NCI-H2196 treated with DMSO at 0.1 percent for 48 hours (cell line): ENCODE data around the gene BCAR1.
"Not testable (repeated sequence)": the region's sequence is repeated elsewhere in the genome, so short reads cannot be mapped to it uniquely, and the experiment has no call there.

Source experiments
- DNase-seq: peaks from one replicate; lab custom pipeline; 2025; ENCODE audit not compliant: unreplicated experiment; lab: John Stamatoyannopoulos, UW

The BCAR1 gene

DNA sequence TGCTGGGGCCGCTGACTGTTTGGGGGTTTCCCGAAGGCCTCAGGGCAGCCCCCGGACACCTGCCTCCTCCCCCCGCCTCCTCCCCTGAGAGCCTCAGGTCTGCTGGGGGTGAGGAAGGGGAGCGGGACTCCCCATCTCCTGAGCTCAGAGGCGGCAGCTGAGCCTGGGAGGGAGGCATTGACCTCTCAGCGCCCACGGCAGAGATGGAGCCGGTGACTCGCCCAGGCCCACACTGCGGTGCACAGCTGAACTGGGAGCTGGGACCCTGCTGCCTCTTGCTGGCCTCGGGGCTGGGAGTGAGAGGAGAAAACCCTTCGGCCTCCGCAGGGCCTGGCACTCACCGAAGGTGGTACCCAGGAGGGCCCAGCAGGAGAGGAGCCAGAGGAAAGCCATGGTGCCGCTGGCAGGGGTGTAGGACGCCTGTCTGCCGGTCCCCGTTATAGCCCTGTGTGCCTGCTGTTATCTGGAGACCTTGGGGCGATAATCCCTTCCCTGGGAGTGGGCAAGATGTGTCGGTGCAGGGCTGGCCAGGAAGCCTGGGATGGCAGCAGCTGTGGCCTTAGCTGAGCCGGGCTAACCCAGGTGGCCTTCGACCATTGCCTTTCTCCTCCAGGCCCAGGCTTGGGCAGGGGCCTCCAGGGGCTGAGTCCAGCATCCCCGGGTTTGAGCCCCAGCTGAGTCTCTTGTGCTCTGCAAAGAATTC, 44.5 kb downstream of the BCAR1 start, which contains the start of gene CTRB2:
CTRB2 (minus strand) TSS at position 413 of the 703 bp plus-strand sequence; CDS start at position 393, 20 bp downstream.
- no peak for DNase-seq

DNA sequence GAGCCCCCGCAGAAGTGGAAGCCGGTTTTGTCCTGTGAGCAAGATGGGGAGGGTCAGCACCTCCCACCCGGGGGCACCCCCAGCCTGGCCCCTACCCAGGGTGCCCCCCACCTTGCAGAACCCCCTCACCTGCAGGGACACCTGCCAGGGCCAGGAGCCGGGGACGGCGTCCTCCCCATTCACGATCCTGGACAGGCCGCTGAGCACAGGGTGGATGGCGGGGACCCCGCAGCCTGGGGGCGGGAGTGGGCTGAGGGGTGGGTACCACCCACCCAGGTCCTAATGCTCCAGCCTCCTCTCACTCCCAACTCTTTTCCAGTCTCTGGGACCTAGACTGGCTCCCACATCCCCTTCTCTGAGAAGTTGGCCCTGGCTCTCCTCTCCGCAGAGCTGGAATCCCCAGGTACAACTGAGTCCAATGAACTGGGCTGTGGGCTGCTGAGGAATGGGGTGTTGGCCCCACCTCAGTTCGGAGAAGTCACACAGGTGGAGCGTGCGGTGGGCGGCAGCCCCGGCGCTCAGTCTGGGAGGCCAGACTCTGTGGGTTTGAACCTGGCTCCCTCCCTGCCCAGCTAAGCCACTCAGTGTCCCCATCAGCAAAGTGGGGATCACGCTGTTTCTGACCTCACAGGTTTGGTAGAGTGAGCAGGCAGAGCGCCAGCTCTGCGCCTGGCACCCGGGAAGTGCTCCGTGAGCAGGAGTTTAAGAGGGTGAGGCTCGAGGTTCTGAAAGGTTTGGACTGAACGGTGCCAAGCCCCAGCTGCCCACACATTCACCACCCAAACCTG, 45.3 kb downstream of the BCAR1 start:
- not testable (repeated sequence) for DNase-seq

DNA sequence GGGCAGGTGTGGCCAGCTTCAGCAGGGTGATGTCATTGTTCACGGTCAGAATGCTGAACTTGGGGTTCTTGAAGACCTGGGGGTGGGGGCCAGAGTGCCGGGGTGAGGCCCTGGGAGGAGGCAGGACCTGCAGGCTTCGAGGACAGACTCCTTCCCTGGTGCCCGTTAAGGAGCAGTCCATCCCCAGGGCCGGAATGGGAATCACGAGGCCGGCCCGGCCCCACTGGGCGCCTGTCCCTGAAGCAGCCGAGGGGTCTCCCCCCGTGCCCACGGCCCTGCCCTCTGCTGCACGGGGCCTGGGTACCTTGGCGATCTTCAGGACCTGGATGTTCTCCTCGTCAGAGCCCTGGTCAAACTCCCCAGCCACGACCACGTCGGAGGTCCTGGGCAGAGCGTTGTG, 46.0 kb downstream of the BCAR1 start:
- not testable (repeated sequence) for DNase-seq

DNA sequence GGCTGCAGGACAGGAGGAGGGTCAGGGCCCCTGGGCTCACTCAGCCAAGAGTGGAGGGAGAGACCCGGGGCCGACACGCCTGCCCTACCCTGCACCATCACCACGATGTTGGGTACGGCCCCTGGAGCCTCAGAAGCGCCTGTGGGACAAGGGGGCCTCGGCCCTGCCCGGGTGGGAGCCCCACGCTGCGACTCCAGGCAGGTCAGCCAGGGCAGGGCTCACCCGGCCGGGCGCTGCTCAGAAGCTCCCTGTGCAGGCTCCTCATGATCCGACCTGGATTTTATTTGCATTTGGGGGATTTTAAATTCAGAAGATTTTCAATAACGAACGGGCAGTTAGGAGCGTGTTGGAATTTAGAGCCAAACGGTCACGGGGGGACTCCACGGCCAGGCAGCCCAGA, 46.5 kb downstream of the BCAR1 start:
- DNase-seq = not testable (repeated sequence)

DNA sequence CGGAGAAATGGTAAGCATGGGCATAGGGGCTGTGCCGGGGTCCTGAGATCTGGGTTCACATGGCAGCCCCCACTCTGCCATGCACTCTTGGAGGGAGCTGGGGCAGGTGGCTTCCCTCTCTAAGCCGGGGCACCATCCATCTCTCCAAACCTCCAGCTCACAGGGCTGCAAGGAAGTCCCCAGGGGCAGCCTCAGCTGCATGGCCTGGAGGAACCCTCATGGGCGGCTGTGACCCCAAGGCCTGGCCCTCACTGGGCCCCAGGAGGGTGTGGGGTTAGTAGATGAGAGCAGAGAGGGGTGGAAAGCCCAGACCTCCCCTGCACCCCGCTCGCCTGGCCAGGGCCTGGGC, 47.0 kb downstream of the BCAR1 start:
- no peak for DNase-seq

DNA sequence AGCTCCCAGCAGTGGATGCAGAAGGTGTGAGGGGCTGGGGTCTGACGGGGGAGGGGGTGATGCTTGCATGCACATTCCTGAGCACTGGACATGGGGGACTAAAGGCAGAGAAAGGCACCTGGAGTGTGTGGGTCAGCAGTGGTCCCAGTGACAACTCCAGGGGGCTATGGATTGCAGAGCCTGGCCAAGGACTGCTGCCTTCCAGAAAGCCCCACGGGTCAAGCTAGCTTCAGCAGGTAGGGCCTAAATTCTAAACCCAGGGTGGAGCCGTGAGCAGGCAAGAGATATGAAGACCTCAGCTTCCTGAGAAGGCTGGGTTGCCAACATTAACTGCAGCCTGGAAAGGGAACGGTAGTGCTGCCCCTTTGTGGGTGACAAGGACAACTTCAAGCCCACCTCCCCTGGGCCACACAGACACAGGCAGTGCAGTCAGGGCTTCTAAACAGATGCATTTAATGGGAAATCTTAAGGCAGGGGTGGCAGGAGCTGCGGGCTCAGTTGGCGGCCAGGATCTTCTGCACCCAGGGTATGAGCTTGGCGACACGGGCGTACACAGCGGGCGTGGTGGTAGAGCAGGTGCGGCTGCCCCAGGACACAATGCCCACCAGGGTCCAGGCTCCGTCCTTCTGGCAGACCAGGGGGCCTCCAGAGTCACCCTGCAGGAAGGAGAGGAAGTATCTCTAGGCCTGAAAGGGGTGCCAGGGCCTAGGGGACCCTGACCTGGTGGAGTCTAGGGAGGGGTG, 47.6 kb downstream of the BCAR1 start:
- DNase-seq = no peak

DNA sequence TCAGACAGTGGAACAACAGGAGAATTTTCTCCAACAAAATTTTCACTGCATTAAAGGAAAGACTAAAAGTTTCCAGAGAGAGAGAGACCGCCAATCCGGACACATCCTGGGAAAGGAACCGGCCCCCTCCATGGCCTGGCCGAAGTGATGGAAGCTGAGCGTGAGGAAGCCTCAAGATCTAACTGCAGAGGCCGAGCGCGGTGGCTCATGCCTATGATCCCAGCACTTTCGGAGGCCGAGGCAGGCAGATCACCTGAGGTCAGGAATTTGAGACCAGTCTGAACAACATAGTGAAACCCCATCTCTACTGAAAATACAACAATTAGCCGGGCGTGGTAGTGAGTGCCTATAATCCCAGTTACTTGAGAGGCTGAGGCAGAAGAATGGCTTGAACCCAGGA, 48.3 kb downstream of the BCAR1 start:
- no peak for DNase-seq

DNA sequence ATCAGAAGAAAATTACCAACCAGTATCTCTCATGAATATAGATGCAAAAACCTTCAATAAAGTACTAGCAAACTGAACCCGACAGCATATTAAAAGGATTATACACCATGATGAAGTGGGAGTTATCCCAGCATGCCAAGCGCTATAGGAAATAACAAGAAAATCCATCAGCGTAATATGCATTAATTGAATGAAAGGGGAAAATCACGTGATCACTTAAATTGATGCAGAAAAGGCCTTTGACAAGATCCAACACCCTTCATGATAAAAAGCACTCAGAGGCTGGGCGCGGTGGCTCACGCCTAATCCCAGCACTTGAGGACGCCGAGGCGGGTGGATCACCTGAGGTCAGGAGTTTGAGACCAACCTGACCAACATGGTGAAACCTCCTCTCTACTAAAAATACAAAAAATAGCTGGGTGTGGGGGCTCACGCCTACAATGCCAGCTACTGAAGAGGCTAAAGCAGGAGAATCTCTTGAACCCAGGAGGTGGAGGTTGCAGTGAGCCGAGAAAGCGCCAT, 49.3 kb downstream of the BCAR1 start:
- DNase-seq = no peak

DNA sequence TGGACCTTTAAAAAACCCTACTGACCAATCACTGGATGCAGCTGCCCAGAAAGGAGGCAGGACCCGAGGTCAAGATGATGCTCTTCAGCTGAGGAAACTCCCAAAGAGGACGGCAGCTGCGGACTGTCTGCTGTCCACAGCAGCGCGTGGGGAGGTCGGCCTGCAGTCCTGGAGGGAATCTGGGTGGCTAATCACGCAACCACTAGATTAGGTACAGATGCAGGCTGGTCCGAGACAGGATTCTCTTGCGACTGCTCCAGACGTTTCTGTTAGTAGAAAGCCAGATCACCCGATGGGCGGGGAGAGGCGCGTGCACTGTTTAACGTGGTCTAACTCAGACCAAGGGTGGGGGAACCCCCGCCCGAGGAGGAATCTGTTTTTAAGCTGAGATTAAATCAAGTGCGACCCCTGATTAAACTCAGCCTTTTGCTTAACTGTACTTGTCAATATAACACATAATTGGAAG, 53.3 kb downstream of the BCAR1 start:
- DNase-seq = no peak

DNA sequence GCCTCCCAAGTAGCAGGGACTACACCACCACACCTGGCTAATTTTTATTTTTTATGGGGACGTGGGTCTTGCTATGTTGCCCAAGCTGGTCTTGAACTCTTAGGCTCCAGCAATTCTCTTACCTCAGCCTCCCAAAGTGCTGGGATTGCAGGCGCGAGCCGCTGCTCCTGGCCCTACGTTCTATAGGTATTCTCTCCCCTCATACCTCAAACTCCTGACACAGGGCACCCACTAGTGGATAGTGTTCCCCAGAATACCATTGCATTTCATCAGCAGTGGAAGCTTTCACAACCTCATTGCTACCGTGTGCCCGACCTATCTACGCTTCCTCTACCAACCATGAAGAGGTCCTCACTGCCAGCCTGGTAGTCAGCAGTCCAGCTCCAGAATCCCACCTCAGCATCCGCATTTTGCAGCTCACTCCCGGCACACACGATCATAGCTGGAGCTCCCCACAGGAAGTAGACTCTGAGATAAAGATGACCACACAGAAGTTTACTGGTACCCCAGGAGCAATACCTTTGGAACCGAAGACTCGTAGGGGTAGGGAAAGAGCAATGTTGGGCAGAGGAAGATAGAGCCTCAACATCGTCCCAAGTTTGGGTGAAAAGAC, 53.8 kb downstream of the BCAR1 start:
- DNase-seq = no peak

DNA sequence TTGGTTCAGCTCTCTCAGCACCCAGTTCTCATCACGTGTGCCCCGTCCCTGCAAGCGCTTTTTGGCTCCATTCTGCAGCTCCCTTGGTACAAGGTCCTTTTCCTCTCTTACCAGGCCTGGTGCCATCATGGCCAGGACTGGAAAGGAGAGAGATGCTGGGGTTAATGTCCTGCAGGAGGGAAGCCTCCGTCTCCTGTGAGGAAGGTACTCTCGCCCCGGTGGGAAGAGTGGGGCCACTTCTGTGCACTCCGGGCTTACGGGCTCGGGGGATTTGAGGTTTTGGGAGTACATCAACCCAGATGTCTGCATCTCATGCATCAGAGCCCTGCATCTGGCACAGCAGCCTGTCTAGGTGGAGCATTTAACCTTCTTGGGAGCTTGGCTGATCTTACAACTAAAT, 54.6 kb downstream of the BCAR1 start:
- DNase-seq = no peak

DNA sequence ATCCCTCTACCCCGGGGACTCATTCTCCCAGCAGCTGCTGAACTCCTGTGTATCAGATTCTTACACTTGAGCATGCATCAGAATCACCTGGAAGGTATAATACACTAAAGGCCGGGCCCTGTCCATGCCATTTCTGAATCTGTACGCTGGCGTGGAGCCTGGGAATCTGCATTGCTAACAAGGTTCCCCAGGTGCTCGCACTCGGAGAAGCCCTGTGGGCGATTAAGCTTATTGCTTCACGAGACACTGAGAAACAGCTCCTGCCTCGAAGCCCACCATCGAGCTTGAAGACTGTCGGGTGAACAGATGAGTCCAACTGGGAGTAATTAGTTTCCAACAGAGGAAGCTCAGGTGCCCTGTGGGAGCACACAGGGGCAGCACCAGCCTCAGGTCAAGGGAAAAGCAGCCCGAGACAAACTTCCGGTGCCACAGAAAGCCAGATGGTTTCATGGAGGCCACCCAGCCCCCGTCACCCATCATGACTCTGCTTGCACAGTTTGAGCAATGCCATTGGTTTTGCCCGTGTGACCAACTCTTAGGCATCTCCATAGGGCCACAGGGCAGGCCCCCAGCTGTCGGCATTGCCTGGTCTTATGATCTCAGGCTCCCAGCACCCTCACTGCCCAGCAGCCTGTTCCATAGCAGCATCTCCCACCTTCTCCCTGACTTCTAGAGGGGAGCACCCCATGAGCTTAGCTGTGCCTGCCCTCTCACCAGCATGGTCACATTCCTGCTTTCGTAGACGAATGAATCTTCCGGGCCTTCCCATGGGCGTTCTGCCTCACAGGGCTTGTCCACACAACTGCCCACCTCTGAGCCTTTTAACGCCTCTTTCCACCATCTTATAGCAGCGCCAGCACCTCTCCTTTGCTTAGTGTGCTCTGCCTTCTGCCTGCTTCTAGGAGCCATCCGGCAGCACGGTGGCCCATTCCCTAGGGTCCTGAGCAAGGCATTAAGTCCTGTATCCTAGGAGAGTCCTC, 55.3 kb downstream of the BCAR1 start:
- no peak for DNase-seq

DNA sequence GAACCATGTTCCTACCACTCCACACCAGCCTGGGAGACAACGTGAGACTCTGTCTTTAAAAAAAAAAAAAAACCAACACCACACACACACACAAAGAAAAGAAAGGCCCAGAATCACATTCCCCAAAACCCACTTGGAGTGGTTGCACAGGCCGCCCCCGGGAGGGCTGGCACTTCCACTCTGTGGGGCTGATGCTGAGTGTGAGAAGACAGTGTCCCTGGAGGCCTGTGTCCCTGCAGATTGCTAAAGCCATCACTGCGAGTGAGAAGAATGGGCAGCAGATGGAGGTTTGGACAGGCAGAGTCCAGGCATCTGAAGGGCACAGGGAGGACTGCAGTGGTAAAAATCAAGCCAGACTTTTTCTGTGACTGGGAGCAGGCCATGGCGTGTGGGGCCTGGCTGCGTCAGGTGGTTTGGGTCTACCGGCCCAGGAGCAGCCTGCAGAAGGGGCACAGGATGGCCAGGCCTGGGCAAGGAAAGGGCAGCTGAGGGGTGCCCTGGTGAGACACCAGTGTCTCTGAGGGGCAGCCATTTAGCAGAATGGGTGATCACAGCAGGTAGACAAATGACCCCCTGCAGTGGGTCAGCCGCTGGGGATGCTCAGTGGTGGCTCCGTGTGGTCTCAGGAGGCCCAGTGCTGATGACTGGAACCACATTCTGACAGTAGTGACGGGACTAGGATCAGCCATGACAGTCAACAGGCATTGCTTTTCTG, 57.5 kb downstream of the BCAR1 start:
- DNase-seq = no peak

DNA sequence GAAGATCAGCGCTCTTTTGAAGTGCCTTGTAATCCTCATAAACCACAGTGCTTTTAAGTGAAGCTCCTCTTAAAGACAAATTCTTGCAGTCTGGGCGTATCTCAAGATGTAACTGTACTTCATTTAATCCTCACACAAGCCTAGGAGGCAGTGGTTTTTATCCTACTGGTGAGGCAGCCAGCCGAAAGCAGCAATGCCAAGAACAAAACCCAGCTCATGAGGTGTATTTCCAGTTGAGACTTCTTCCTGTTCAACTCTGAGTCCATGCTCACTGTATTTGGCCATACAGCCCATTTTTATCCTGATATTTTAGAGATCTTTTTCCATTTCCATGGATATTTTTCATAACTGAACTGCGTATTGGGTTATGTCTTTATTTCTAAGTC, 58.2 kb downstream of the BCAR1 start:
- no peak for DNase-seq

DNA sequence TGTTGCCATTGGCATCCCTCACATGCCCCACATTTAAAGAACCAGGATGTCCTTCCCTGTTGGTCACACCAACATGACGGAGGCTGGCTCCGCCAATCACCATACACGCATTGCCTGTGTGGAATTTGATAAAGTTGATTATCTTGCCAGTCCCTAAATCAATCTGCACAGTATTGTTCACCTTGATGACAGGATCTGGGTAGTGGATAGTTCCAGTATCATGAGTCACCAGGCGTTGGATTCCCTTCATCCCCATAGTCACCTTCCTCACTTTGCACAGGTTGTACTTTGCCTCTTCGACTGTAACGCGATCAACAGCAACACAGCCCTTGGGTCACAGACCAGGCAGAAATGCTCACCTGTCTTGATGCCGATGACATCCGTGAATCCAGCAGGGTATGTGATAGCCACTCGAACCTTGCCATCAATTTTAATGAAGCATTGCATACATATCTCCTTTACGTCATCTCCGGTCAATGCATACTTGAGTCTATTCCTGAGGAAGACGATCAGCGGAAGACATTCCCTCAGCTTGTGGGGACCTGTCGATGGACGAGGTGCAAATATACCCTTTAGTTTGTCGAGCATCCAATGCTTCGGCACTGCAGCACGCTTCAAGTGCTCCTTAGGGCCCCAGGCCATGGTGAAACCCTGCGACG, 58.7 kb downstream of the BCAR1 start:
- no peak for DNase-seq

DNA sequence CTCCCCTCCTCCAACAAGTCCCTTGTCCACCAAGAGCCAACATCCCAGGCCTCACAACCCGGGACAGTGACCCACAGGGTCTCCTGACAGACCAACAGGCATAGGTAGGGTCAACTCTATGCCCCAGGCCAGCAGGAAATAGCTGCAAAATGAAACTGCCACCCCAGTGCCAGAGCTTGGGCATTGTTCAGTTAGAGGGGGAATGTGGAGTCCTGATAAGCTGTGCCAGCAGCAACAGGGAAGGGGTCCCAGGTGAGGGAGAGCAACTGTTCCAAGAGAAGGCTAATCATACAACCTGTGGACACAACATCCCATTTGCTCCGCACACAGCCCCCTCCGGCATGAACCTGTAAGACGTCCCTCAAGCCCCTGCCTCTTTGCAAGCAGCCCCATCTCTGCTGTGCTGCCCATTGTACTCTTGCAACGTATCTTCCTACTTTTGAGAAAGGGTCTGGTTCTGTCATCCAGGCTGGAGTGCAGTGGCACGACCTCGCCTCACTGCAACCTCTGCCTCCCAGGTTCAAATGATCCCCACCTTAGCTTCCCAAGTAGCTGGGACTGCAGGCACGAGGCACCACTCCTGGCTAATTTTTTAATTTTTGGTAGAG, 61.7 kb downstream of the BCAR1 start:
- DNase-seq = no peak

DNA sequence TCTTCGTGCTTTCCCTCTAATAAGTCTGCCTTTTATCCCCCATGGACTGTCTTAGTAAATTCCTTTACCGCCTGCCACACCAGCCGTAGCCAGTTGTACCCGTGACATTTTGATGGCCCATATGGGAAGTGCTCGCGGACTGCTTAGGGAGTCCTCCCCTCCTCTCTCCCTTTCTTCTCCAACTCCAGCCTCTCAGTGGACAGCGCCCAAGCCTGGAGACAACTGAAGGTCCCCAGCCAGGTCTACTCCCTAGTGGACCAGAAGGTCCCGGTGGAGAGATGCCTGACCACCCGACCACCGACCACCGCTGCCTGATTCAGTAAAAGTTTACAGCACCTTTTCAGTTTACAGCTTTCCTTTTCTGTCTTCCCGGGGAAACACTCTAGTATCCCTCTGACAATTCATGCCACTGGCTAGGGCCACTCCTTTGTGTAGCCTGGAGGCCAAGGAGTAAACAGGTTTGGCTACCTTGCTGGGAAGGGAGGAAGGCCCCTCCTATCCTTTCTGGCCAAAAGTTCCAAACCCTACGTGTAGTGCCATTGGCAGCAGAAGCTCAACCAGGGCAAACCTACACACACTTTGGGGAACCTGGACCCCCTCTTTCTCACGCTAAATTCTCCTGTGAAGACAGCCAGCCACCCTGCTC, 62.5 kb downstream of the BCAR1 start:
- no peak for DNase-seq

DNA sequence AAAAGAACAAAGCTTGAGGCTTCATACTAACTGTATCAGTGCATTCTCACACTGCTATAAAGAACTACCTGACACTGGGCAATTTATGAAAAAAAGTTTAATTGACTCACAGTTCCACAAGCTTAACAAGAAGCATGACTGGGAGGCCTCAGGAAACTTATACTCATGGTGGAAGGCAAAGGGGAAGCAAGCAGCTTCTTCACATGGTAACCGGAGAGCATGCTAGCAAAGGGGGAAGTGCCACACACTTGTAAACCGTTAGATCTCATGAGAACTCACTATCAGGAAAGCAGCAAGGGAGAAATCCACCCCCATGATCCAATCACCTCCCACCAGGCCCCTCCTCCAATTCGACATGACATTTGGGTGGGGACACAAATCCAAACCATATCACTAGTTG, 69.8 kb downstream of the BCAR1 start:
- no peak for DNase-seq
